Neural cell (in vitro differentiated cells): ENCODE measurements around the gene ARFRP1.
"Not testable (repeated sequence)": the region's sequence is repeated elsewhere in the genome, so short reads cannot be mapped to it uniquely, and the experiment has no call there.

Source experiments
- EZH2 ChIP-seq: fragments of 200-600, 300-800 bp; shearing (Covaris generic), sonication (generic); IDR thresholded peaks from 2 replicates; pipeline ENCODE4 v1.6.1; 2014; ENCODE audit warnings: antibody characterized with exemption, low read length, borderline replicate concordance, mild to moderate bottlenecking; ENCODE audit not compliant: insufficient read depth, poor library complexity, severe bottlenecking
- POLR2AphosphoS5 ChIP-seq: IDR thresholded peaks from 2 replicates; pipeline ENCODE4 v1.6.1; 2012
- TF ChIP-seq, protein P1 (sequence below): fragments of 450-650 bp; IDR thresholded peaks from 2 replicates; pipeline ENCODE4 v1.5.1; 2014; ENCODE audit warnings: antibody characterized with exemption, mild to moderate bottlenecking, moderate library complexity; ENCODE audit not compliant: poor library complexity, severe bottlenecking
- TF ChIP-seq, protein P2 (sequence below): IDR thresholded peaks from 2 replicates; pipeline ENCODE4 v1.6.1; 2012; ENCODE audit warnings: borderline replicate concordance

DNA sequence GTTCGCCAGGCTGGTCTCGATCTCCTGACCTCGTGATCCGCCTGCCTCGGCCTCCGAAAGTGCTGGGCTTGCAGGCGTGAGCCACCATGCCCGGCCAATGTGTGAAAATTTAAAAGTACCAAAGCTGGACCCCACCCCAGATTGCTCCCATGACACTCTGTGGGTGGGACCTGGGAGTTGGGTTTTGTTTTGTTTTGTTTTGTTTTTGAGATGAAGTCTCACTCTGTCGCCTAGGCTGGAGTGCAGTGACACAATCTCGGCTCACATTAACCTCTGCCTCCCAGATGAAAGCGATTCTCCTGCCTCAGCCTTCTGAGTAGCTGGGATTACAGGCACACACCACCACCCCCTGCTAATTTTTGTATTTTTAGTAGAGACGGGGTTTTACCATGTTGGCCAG, 36.1 kb downstream of the ARFRP1 start:
- TF ChIP-seq POLR2AphosphoS5, EZH2: not testable (repeated sequence)
- TF ChIP-seq, protein P1, sequence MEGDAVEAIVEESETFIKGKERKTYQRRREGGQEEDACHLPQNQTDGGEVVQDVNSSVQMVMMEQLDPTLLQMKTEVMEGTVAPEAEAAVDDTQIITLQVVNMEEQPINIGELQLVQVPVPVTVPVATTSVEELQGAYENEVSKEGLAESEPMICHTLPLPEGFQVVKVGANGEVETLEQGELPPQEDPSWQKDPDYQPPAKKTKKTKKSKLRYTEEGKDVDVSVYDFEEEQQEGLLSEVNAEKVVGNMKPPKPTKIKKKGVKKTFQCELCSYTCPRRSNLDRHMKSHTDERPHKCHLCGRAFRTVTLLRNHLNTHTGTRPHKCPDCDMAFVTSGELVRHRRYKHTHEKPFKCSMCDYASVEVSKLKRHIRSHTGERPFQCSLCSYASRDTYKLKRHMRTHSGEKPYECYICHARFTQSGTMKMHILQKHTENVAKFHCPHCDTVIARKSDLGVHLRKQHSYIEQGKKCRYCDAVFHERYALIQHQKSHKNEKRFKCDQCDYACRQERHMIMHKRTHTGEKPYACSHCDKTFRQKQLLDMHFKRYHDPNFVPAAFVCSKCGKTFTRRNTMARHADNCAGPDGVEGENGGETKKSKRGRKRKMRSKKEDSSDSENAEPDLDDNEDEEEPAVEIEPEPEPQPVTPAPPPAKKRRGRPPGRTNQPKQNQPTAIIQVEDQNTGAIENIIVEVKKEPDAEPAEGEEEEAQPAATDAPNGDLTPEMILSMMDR: not testable (repeated sequence)
- TF ChIP-seq, protein P2, sequence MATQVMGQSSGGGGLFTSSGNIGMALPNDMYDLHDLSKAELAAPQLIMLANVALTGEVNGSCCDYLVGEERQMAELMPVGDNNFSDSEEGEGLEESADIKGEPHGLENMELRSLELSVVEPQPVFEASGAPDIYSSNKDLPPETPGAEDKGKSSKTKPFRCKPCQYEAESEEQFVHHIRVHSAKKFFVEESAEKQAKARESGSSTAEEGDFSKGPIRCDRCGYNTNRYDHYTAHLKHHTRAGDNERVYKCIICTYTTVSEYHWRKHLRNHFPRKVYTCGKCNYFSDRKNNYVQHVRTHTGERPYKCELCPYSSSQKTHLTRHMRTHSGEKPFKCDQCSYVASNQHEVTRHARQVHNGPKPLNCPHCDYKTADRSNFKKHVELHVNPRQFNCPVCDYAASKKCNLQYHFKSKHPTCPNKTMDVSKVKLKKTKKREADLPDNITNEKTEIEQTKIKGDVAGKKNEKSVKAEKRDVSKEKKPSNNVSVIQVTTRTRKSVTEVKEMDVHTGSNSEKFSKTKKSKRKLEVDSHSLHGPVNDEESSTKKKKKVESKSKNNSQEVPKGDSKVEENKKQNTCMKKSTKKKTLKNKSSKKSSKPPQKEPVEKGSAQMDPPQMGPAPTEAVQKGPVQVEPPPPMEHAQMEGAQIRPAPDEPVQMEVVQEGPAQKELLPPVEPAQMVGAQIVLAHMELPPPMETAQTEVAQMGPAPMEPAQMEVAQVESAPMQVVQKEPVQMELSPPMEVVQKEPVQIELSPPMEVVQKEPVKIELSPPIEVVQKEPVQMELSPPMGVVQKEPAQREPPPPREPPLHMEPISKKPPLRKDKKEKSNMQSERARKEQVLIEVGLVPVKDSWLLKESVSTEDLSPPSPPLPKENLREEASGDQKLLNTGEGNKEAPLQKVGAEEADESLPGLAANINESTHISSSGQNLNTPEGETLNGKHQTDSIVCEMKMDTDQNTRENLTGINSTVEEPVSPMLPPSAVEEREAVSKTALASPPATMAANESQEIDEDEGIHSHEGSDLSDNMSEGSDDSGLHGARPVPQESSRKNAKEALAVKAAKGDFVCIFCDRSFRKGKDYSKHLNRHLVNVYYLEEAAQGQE: not testable (repeated sequence)
